ENCODE data around the gene DBNDD2.

Gene DBNDD2

DNA sequence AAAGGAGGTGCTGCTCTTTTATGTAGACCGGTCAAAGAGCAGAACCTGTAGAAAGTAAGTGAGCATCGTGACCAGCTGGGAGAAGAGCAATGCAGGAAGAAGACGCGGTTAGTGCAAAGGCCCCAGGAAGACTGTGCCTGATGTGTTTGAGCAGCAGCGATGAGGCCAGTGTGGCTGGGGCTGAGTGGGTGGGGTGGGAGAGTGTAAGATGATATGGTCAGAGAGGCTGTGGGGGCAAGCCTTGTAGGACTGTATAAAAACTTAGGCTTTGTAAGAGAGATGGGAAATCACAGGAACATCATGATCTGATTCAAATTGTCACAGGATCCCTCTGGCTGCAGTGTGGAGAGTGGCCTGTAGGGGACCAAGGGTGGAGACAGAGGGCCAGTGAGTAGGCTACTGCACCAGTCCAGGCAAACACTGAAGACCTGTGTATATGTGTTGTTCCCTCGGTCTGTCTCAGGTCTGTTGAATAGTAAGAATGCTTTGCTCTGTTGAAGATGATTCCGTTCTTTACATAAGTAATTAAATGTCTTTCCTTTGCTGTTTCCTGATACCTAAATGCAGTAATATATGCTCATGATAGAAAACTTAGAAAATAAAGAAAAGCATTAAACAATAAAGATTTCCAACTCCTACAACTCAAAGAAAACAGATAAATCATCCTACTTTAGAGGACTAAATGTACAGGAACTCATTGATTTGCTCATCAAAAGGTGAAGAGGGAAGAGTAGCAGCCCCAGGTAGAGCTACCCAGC is 37.9 kb downstream of the DBNDD2 start:
- peak; percentile 66 for DNase-seq (ENCODE audit: insufficient read length, low spot score)
- peak; percentile 85 for FAIRE-seq

GRCh38 chr20:45448270-45448669 is 40.2 kb downstream of the DBNDD2 start:
- DNase-seq (ENCODE audit: insufficient read length, low spot score) = no peak
- FAIRE-seq = peak; percentile 46

- no peak for FAIRE-seq
- no peak for DNase-seq (ENCODE audit: insufficient read length, low spot score)
These were observed 41.4 kb downstream of the DBNDD2 start for GRCh38 chr20:45449528-45449927.

- DNase-seq (ENCODE audit: insufficient read length, low spot score) = peak; percentile 72
These were observed 42.2 kb downstream of the DBNDD2 start for GRCh38 chr20:45450097-45450818.

GRCh38 chr20:45452238-45452637 is 44.1 kb downstream of the DBNDD2 start:
- DNase-seq (ENCODE audit: insufficient read length, low spot score) (no peak), FAIRE-seq (no peak)

More at GRCh38 chr20:45450097-45450818, 42.2 kb downstream of the DBNDD2 start:
- FAIRE-seq = peak; percentile 86

DNA sequence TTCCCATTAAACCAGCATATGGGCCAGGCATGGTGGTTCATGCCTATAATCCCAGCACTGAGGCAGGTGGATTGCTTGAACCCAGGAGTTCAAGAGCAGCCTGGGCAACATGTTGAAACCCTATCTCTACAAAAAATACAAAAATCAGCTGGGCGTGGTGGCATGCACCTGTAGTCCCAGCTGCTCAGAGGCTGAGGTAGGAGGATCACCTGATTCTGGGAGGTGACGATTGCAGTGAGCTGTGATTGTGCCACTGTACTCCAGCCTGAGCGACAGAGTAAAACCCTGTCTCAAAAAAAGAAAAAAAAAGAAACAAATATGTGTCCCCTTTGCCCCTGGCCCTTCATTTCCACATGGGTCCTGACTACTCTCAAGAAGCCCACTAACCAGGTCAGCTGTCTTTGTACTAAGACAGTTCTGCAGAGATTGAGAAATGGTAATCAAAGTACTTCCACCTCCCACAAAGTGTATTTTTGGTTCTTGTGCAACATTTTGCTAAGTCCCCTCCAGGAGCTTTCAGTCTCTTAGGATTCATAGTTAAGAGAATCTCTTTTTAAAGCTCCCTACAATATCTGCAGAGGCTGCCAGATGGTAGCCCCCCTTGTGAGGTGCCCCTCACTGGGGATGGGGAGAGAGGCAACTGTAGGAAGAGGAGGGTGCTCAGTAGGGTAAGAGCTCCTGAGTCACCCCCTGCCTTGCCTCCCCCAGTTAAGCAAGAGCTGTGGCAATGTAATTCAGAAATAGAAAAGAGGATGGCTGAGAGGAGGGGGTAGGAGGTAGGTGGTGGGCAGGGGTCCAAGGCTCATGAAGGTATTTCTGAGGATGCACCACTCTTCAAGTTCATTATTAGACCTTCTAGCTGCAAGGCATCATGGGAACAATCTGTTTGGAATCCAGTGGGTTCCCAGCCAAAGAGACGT is 44.9 kb downstream of the DBNDD2 start:
- FAIRE-seq = peak; percentile 57
- DNase-seq (ENCODE audit: insufficient read length, low spot score) = no peak

DNA sequence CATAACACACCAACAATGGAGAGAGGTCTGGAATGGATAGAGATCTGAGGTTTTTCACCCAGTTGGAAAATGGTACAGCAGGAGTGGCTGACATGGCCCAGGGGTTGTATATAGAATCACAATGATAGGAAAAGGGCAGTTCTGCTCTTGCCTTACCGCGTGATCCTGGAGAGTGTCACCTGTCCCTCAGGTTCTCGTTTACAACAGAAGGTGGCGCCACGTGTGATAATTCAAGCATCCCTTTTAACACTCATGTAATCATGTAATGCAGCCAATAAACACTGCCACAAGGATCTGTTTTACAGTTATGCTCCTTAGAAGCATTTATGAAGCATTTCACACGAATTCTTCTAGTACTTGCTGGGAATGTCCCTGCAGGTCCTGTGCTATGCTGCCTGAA is 48.5 kb downstream of the DBNDD2 start:
- DNase-seq (ENCODE audit: insufficient read length, low spot score) (no peak), FAIRE-seq (peak; percentile 83)

DNA sequence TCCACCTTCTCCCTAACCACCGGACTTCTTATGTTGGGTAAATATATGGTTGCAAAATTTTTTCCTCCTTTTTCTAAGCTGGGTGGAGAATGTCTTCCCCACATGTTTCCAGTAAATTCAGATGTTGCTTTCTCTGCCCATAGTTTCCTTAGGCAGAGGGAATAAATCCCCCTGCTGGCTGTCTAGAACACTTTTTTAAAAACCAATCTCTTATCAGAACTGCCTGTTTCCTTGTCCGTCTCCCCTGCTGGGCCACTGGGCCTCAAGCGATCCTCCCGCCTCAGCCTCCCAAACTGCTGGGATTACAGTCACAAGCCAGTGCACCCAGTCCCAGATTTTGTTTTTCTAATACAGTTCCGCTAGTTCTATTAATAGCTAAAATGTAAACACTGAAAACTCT is 51.5 kb downstream of the DBNDD2 start:
- FAIRE-seq (no peak), DNase-seq (ENCODE audit: insufficient read length, low spot score) (no peak)
